GM19397 (cell line): ENCODE results near the gene SBK2.
"Not testable (repeated sequence)": the region's sequence is repeated elsewhere in the genome, so short reads cannot be mapped to it uniquely, and the experiment has no call there.

Source experiments
- ATAC-seq: cut with Tn5 transposase; IDR thresholded peaks from one replicate; pipeline ENCODE4 v1.9.1; 2021; ENCODE audit warnings: mild to moderate bottlenecking, moderate library complexity; ENCODE audit not compliant: unreplicated experiment

Gene SBK2, protein sequence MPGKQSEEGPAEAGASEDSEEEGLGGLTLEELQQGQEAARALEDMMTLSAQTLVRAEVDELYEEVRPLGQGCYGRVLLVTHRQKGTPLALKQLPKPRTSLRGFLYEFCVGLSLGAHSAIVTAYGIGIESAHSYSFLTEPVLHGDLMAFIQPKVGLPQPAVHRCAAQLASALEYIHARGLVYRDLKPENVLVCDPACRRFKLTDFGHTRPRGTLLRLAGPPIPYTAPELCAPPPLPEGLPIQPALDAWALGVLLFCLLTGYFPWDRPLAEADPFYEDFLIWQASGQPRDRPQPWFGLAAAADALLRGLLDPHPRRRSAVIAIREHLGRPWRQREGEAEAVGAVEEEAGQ

DNA sequence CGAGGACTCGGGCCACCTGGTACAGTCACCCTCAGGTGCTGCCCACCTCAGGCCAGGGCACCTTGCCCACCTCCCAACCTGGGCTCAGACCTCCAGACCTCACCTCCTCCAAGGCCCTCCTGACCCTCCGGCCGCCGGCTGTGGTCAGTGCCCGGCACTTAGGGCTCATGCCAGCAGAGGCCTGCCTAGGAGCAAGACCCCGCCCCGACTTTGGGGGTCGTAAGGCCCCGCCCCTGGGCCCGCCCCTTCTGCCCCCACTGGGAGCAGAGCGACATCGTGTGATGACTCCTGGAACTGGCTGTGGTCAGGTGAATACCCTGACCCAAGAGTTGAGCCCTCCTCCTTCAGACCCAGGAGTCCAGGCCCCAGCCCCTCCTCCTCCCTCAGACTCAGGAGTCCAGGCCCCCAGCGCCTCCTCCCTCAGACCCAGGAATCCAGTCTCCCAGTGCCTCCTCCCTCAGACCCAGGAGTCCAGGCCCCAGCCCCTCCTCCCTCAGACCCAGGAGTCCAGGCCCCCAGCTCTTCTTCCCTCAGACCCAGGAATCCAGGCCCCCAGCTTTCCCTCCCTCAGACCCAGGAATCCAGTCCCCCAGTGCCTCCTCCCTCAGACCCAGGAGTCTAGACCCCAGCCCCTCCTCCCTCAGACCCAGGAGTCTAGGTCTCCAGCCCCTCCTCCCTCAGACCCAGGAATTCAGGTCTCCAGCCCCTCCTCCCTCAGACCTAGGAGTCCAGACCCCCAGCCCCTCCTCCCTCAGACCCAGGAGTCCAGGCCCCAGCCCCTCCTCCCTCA, at the start of gene SBK2:
Gene SBK2 (minus strand): TSS at position 183 of the 790 bp plus-strand sequence. CDS start 839 bp downstream, outside the sequence.
- no peak for ATAC-seq

DNA sequence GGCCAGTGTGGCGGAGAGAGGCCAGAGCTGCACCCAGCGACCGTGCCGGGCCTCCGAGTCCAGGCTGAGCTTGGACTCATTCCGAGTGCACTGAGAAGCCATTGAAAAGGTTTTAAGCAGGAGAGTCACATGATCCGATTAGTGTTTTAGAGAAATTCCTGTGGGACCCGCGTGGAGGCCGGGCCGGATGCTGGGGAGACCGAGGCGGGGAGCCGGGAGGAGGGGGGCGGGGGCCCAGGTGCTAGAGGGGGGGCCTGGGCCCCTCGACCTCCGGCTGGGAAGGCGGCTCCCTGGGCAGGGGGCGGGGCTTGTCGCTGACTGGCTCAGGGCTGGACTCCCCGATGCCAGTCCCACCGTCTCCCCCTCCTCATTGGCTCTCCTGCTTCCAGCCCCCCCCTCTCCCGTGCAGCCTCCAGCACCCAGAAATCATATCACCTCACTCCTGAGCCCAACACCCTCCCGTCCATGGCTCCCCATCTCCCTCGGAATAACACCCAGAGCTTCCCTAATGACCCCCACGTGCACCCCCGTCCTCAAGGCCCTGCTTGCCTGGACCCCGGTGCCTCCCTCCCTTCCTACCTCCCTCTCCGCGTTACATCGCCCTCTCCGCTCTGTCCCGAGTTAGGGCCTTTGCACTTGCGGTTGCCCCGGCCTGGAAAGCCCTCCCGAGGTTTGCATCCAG, 48.9 kb upstream of the SBK2 start:
- no peak for ATAC-seq

DNA sequence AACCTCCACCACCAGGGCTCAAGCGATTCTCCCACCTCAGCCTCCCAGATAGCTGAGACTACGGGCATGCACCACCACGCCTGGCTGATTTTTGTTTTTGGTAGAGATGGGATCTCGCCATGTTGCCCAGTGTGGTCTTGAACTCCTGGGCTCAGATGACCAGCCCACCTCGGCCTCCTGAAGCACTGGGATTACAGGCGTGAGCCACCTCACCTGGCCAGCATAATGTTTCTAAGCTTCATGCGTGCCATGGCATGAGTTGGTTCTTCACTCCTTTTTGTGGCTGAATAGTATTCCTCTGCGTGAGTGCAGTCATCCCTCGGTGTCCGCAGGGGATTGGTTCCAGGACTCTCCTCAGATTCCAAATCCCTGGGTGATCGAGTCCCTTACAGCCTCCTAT, 47.9 kb upstream of the SBK2 start:
- ATAC-seq: no peak

DNA sequence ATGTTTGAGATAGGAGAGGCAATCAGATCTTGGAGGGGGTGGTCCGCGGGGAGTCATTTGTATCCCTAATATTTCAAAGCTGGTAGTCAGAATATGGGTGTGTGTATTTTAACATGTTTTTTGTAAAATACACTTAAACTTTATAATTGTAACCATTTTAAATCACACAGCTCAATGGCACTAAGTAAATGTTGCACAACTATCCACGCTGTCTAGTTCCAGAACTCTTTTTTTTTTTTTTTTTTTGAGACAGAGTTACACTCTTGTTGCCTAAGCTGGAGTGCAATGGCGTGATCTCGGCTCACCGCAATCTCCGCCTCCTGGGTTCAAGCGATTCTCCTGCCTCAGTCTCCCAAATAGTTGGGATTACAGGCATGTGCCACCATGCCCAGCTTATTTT, 47.0 kb upstream of the SBK2 start:
- ATAC-seq: not testable (repeated sequence)

DNA sequence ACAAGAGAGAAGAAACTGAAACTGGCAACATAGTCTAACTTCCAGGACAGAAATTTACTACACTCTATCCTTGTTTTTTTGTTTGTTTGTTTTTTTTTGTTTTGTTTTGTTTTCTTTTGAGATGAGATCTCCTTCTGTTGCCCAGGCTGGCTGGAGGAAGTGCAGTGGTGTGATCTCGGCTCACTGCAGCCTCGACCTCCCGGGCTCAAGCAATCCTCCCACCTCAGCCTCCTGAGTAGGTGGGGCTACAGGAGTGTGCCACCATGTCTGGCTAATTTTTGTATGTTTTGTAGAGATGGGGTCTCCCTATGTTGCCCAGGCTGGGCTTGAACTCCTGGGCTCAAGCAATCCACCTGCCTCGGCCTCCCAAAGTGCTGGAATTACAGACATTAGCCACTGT, 45.4 kb upstream of the SBK2 start:
- not testable (repeated sequence) for ATAC-seq

DNA sequence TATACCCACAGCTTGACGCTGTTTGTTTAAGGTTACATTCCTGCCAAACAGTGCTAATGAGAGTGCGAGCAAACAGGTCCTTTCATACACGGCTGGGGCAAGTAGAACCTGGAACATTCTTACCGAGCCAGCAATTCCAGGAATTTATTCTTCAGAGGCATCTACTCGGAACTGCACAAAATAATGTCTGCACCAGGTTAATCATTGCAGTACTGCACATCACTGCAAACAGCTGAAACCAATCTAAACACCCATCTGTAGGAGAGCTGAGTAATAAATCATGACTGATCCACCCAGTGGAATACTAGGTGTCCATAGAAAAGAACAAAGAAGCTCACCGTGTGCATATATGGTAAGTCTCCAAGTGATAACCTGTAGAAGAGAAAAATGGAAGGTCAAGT, 44.9 kb upstream of the SBK2 start:
- ATAC-seq: no peak

DNA sequence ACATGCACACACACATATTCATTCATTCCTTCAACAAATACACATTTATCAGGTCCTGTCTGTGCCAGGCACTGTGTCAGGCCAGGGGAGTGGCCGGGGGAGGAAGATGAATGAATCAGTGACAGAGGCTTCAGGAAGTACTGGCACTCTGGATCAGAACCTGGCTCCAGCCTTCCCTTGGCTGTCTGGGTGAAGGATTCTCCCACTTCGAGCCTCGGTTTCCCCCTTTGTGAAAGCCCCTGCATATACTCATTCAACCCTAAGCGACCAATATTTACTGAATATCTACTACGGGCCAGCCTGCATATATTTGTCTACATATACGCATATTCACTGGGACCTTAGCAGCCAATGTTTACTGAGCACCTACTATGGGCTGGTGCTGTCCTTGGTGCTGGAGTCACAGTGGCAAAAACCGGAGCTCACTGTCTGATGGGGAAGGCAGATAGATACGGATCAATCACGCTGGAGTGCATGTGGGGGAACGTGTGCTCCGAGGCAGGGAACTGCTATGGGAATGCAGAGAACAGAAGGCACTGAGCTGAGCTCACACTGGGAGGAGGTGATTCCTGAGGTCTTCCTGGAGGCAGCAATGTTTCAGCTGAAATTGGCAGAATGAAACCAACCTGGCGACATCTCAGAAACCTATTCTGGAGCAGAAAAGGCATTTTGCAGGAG, 44.4 kb upstream of the SBK2 start:
- no peak for ATAC-seq

DNA sequence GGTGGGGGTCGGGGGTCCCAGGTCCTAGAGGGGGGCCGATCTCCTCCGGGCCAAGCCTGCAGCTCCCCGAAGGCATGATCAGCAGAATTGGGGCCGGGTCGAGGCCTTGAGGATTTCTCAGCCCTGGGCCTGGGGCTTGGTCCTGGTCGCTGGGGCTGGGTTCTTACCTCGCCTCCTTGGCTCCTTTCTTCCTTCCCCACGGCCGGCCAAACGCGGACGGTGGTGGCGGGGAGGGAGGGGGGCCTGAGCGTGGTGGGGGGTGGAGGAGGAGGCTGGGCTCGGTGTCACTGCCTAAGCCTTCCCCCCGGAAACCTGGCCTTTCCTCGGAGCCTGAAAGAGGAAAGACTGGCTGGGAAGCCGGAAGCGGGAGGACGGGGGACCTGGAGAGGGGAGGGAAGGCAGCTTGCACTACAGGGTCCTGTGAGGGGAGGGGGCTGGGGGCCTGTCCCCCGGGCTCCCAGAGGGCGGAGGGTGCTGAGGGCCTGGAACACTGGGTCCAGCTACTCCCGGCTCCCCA, 43.8 kb upstream of the SBK2 start, which contains the start of gene ZNF579:
Gene ZNF579 (minus strand): TSS at position 221 of the 517 bp plus-strand sequence. CDS start 1,209 bp downstream, outside the sequence.
- ATAC-seq: no peak

DNA sequence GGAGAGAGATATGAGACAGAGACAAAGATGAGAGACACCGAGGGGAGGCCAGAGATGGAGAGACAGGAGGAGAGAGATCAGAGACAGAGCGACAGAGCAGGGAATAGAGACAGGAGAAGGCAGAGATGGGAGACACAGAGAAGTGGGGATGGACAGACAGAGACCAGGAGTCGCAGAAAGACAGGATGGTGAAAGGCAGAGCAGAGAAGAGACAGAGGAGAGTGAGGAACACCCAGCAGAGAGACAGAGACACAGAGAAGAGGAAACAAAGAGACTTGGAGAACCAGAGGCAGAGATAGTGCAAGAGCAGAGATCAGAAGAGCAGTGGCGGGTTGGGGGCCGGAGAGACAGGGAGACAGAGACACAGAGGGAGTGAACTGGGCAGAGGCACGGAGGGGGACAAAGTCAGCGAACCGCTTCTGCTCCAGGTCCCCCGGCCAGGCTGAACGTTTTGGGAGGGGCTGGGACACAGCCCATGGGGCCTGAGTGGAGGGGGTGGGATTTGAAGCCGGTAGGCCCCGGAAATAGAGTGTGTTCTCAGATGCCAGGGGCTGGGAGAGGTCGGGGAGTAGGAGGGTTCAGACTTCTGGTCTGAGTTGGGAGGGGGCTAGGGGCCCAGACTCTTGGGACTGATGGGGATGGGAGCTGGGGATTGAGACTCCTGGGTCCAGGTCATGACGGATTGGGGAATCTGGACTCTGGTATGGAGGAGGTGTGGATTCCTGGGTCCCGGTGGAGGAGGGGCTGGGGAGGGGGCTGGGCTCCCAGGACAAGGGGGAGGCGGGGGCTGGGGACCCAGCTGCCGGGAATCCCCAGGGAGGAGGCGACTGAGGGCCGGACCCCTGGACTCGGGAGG, 43.1 kb upstream of the SBK2 start:
- ATAC-seq: no peak

DNA sequence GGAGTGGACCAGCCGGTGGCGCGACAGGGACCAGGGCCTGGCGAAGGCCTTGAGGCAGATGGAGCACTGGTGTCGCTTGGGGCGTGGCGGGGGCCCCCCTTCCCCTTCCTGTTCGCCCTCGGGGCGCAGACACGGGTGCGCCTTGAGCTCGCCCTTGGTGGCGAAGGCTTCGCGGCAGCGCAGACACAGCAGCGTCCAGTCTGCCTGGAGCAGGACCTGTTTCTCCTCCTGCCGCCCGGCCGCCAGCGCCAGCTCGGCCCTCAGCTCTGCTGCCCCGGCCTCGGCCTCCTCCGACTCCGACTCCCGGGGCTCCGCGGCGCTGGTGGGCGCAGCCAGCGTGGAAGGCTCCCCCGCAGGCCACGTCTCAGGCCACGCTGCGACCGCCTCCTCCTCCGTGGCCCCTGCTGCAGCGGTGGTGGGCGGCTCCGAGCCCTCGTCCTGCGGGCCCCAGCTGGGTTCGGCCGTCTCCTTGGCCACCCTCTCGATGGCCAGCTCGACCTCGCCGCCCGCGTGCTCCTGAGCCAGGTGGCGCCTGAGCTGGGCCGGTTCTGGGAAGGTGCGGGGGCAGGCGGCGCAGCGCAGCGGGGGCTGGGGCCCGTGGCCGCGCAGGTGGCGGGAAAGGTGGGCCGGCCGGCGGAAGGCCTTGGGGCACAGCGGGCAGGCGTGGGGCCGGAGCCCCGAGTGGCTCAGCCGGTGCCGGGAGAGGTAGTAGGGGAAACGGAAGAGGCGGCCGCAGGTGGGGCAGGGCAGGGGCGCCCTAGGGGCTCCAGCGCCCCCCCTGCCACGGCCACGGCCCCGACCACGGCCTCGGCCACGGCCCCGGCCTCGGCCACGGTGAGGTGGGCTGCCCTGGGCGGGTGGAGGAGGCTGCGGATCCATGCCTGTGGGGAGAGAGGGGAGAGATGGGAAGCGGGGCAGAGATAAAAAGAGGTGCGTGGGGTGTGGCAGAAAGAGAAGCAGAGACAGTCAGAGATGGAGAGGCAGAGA, 42.1 kb upstream of the SBK2 start:
- ATAC-seq: no peak

DNA sequence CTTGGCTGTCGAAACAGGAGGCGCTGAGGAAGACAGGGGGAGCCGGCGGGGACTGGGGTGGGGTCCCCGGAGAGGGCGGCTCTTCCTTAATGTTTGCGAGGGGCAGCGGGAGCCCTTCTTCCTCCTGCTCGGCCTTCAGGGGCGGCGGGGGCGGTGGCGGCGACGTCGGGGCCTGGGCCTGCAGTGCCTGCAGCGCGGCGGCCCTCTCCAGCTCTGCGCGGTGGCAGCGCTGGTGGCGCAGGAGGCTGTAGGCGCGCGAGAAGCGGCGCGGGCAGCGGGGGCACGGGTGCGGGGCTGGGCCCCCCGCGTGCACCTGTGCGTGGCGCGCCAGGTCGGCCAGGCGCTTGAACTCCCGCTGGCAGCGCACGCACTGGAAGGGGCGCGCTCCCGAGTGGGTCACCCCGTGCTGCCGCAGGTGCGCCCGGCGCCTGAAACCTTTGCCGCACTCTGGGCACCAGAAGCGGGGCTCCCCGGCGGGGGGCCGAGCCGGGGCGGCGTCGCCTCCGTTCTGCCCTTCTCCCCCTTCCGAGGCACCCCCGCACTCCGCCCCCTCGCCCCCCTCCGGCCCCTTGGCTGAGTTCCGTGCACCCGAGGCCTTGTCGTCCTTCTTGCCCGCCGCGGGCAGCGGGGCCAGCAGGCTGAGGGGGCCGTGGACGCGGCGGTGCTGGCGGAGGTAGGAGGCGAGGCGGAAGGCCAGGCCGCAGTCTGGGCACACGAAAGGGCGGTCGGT, 41.3 kb upstream of the SBK2 start:
- no peak for ATAC-seq

DNA sequence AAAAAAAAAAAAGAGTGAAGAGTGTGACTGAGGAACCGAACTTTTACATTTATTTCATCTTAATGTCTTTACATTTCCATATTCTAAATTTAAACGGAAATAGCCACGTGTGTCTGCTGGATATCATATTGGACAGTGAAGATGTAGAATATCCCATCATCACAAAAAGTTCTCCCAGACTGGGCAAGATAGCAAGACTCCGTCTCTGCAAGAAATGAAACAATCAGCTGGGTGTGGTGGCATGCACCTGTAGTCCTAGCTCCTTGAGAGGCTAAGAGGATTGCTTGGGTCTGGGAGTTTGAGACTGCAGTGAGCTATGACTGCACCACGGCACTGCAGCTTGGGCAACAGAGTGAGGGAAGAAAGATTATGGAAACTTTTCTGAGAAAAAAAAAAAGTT, 39.8 kb upstream of the SBK2 start:
- ATAC-seq: no peak

DNA sequence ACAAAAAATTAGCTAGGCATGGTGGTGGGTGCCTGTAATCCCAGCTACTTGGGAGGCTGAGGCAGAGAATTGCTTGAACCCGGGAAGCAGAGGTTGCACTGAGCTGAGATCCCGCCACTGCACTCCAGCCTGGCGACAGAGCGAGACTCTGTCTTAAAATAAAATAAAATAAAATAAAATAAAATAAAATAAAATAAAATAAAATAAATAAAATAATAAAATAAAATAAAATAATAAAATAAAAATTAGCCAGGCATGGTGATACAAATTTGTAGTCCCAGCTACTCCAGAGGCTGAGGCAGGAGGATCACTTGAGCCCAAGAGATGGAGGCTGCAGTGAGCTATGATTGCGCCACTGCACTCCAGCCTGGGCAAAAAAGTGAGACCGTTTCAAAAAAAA, 37.0 kb upstream of the SBK2 start:
- not testable (repeated sequence) for ATAC-seq

DNA sequence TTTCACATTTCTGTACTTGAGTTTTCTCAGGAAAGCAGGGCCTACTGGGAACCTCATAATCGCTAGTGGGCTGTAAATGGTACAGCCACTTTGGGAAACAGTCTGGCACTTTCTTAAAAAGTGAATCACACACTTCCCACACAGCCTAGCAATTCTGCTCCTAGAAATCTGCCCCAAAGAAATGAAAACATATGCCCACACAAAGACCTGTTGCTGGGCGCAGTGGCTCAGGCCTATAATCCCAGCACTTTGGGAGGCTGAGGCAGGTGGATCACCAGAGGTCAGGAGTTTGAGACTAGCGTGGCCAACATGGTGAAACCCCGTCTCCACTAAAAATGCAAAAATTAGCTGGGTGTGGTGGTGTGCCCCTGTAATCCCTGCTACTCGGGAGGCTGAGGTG, 32.5 kb upstream of the SBK2 start:
- ATAC-seq: not testable (repeated sequence)

DNA sequence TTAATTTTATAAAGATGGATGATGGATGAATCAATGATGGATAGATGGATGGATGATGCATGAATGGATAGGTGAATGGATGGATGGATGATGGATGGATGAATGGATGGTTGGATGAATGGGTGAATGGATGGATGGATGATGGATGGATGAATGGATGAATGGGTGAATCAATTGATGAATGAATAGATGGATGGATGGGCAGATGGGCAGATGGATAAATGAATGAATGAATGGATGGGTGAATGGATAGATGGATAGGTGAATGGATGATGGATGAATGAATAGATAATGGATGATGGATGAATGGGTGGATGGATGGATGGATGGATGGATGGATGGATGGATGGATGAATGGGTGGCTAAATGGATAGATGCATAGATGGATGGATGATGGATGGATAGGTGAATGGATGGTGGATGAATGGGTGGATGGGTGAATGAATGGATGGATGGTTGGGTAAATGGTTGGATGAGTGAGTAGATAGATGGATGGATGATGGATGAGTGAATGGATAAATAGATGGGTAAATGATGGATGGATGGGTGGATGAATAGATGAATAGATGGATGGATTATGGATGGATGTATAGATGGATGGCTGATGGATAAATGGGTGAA, 30.9 kb upstream of the SBK2 start:
- ATAC-seq: no peak

DNA sequence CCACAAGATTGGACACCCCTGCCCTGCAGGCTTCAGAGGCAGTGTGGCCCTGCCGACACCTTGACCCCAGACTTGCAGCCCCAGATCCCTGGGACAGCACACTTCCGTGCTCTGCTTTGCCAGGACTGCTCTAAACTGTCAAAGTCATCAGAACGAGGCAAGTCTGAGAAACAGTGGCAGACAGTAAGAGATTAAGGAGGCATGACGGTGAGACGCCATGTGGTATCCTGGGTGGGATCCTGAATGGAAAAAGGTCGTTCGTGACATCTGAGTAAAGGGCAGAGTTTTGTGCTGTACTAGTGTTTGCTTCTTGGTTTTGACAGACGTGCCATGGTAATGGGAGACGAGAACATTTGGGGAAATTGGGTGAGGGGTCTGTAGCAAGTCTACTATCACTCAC, 29.9 kb upstream of the SBK2 start:
- no peak for ATAC-seq

DNA sequence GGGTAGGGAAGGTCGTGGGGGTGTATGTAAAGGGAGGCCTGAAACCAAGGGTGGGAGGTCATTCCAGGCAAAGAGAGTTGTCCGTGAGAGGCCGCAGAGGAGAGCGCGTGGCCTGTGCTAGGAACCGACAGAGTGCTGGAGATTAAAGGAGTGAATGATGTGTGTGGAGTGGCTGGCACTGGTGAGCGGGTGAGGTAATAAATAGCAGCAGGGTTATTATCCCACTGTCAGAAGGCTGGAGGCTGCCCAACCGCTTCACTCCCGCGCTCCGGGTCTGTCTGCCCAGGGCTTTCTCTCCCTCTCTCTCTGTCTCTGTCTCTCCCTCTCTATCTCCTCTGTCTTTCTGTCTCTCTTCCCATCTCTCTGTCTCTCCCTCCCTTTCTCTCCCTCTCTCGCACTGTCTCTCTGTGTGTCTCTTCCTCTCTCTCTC, 26.3 kb upstream of the SBK2 start:
- ATAC-seq: no peak
